ENCODE results near the gene NOXO1. TPM values are rescaled to one million over a fixed set of nuclear protein-coding genes. Genes with fewer than 3 reads are reported as not detected.
"Not testable (repeated sequence)": the region's sequence is repeated elsewhere in the genome, so short reads cannot be mapped to it uniquely, and the experiment has no call there.

NOXO1 gene
- total and polyA plus RNA-seq, 12 donors: 0.28 to 3.3 (median 0.53) TPM; not detected in 7

GRCh38 chr16:1942047-1942809 is 39.0 kb downstream of the NOXO1 start:
- H3K36me3 ChIP-seq (replicated peaks in 1 of 2): peaks cover 0 to 30% of the 10 kb centered on the region in 2 donors
- no peaks in the 10 kb centered on the region for H3K9me3 ChIP-seq (replicated peaks in 1 of 3)
- peaks cover 7 to 11% of the 10 kb centered on the region in 2 donors for H3K4me1 ChIP-seq (replicated peaks in 1 of 2)
- peak overlapping the region in 2 of 5 donors; percentile 40 to 88 for H3K27ac ChIP-seq
- DNase-seq: no peak
- 18 to 70% (median 40%) methylated on average over 2 to 17 of the region's 17 CpGs for WGBS, 4 donors
- TF ChIP-seq POLR2A (IDR thresholded peaks at IDR 0.05): no peak
- TF ChIP-seq, protein P1, sequence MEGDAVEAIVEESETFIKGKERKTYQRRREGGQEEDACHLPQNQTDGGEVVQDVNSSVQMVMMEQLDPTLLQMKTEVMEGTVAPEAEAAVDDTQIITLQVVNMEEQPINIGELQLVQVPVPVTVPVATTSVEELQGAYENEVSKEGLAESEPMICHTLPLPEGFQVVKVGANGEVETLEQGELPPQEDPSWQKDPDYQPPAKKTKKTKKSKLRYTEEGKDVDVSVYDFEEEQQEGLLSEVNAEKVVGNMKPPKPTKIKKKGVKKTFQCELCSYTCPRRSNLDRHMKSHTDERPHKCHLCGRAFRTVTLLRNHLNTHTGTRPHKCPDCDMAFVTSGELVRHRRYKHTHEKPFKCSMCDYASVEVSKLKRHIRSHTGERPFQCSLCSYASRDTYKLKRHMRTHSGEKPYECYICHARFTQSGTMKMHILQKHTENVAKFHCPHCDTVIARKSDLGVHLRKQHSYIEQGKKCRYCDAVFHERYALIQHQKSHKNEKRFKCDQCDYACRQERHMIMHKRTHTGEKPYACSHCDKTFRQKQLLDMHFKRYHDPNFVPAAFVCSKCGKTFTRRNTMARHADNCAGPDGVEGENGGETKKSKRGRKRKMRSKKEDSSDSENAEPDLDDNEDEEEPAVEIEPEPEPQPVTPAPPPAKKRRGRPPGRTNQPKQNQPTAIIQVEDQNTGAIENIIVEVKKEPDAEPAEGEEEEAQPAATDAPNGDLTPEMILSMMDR (IDR thresholded peaks at IDR 0.05): no peak
- no peaks in the 10 kb centered on the region for H3K27me3 ChIP-seq
- H3K4me3 ChIP-seq: peak overlapping the region; percentile 25 to 86 (median 58)
- intact Hi-C loops (cut with DNase I): no loop called here

- H3K36me3 ChIP-seq (replicated peaks in 1 of 2): peaks cover 0 to 30% of the 10 kb centered on the region in 2 donors
- H3K27me3 ChIP-seq: no peaks in the 10 kb centered on the region
- WGBS, 4 donors: 87 to 91% (median 89%) methylated on average over 20 to 30 of the region's 30 CpGs
- no peaks in the 10 kb centered on the region for H3K9me3 ChIP-seq (replicated peaks in 1 of 3)
- TF ChIP-seq, protein P1 (IDR thresholded peaks at IDR 0.05): no peak
- no peak for TF ChIP-seq POLR2A (IDR thresholded peaks at IDR 0.05)
- no peak overlapping the region for H3K27ac ChIP-seq
- H3K4me3 ChIP-seq: no peak overlapping the region
- DNase-seq: no peak
- H3K4me1 ChIP-seq (replicated peaks in 1 of 2): peaks cover 7 to 11% of the 10 kb centered on the region in 2 donors
- intact Hi-C loops (cut with DNase I): no loop called here
These were observed 39.9 kb downstream of the NOXO1 start for GRCh38 chr16:1941162-1942046.

DNA sequence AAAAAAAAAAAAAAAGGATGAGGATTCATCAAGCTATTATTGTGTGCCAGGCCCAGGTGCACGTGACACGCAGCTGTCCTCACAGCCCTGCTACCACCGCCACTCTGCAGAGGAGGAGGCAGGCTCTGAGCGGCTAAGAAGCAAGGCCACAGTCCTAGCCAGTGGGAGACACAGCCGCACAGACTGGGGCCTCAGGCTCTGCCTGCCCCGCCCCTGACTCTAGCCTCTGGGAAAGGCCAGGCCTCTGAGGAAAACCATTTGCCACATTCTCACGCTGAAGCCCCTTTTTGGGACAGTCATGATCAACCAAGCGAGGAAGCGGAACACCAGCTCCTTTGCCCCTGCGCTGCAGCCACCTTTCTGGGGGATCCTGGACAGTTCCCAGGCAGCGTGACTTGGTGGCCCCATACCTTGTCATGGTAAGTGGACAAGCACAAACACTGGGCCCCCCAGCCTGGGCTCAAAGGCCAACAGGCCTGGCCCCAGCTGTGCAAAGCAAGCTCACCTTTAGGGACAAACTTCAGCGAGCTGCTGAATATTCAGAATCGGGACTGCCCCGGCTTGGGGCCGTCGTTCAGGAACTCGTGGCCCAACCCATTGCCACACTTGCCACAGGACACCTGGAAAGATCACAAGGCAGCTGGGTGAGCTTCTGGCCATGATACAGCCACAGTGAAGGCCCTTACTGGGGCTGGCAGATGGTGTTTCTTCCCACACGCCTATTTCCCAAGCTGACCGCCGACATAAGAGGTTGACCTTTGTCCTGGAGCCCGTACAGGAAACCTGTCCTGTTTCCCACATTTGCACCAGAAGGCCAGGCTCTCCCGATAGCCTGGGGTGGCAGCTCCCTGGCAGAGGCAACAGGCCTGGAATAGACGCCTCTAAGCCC is 40.8 kb downstream of the NOXO1 start:
- intact Hi-C loops (cut with DNase I): no loop called here
- H3K27ac ChIP-seq: no peak overlapping the region

GRCh38 chr16:1939833-1940232 is 41.4 kb downstream of the NOXO1 start:
- peaks cover 0 to 30% of the 10 kb centered on the region in 2 donors for H3K36me3 ChIP-seq (replicated peaks in 1 of 2)
- H3K4me3 ChIP-seq; H3K9me3 ChIP-seq (replicated peaks in 1 of 3); DNase-seq; H3K27me3 ChIP-seq; intact Hi-C loops (cut with DNase I); H3K27ac ChIP-seq: not testable (repeated sequence)
- WGBS, 4 donors: 93 to 97% (median 95%) methylated on average over 8 of the region's 8 CpGs
- H3K4me1 ChIP-seq (replicated peaks in 1 of 2): peaks cover 7 to 11% of the 10 kb centered on the region in 2 donors

More for the DNA sequence above, 40.8 kb downstream of the NOXO1 start:
- 86 to 95% (median 89%) methylated on average over 22 to 23 of the region's 23 CpGs for WGBS, 4 donors
- Histone ChIP-seq H3K4me1 (replicated peaks in 1 of 2) (peaks cover 7 to 11% of the 10 kb centered on the region in 2 donors), H3K4me3 (no peak overlapping the region), H3K36me3 (replicated peaks in 1 of 2) (peaks cover 0 to 30% of the 10 kb centered on the region in 2 donors), H3K9me3 (replicated peaks in 1 of 3) (no peaks in the 10 kb centered on the region), H3K27me3 (no peaks in the 10 kb centered on the region)
- TF ChIP-seq, protein P1 (IDR thresholded peaks at IDR 0.05): no peak
- no peak for TF ChIP-seq POLR2A (IDR thresholded peaks at IDR 0.05)
- no peak for DNase-seq

Measured in adrenal gland (tissue), 12 donors.